ENCODE results near the gene EXOC6. TPM values are rescaled to one million over a fixed set of nuclear protein-coding genes. Genes with fewer than 3 reads are reported as not detected.

The EXOC6 gene, protein sequence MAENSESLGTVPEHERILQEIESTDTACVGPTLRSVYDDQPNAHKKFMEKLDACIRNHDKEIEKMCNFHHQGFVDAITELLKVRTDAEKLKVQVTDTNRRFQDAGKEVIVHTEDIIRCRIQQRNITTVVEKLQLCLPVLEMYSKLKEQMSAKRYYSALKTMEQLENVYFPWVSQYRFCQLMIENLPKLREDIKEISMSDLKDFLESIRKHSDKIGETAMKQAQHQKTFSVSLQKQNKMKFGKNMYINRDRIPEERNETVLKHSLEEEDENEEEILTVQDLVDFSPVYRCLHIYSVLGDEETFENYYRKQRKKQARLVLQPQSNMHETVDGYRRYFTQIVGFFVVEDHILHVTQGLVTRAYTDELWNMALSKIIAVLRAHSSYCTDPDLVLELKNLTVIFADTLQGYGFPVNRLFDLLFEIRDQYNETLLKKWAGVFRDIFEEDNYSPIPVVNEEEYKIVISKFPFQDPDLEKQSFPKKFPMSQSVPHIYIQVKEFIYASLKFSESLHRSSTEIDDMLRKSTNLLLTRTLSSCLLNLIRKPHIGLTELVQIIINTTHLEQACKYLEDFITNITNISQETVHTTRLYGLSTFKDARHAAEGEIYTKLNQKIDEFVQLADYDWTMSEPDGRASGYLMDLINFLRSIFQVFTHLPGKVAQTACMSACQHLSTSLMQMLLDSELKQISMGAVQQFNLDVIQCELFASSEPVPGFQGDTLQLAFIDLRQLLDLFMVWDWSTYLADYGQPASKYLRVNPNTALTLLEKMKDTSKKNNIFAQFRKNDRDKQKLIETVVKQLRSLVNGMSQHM
- 11.1 and 21.4 TPM in 2 replicates for total RNA-seq

GRCh38 chr10:92848441-92849233 lies at the start of gene EXOC6:
TSS of gene EXOC6 (plus strand) at chr10:92848520. CDS start at chr10:92848534, 14 bp downstream.

GRCh38 chr10:93059975-93060886 lies 211.9 kb downstream of the EXOC6 start, which contains the start of gene CYP26C1:
TSS of gene CYP26C1 (plus strand) at chr10:93060798. CDS start at chr10:93061264, 466 bp downstream.

GRCh38 chr10:93073539-93074146 lies 225.3 kb downstream of the EXOC6 start, which contains the start of gene CYP26A1:
TSS of gene CYP26A1 (plus strand) at chr10:93073893. CDS start at chr10:93073935, 42 bp downstream.

Other genes with a start within 250 kb of the EXOC6 start
- 1.7 and 7.1 TPM in 2 replicates for gene HHEX, start 158.6 kb upstream of the EXOC6 start, total RNA-seq
- under 0.01 TPM in 2 replicates for gene CYP26C1, start 212.3 kb downstream of the EXOC6 start, total RNA-seq
- 0.19 TPM in 1 of 2 replicates, not detected in the other for gene CYP26A1, start 225.4 kb downstream of the EXOC6 start, total RNA-seq

Data from regular cardiac myocyte (primary cell).